GM19372 (cell line): ENCODE measurements around the gene SPATA46.
"Not testable (repeated sequence)": the region's sequence is repeated elsewhere in the genome, so short reads cannot be mapped to it uniquely, and the experiment has no call there.

Experiments used
- ATAC-seq: cut with Tn5 transposase; IDR thresholded peaks from one replicate; pipeline ENCODE4 v1.9.1; 2021; ENCODE audit warnings: mild to moderate bottlenecking, low read depth, moderate library complexity; ENCODE audit not compliant: unreplicated experiment

The SPATA46 gene

DNA sequence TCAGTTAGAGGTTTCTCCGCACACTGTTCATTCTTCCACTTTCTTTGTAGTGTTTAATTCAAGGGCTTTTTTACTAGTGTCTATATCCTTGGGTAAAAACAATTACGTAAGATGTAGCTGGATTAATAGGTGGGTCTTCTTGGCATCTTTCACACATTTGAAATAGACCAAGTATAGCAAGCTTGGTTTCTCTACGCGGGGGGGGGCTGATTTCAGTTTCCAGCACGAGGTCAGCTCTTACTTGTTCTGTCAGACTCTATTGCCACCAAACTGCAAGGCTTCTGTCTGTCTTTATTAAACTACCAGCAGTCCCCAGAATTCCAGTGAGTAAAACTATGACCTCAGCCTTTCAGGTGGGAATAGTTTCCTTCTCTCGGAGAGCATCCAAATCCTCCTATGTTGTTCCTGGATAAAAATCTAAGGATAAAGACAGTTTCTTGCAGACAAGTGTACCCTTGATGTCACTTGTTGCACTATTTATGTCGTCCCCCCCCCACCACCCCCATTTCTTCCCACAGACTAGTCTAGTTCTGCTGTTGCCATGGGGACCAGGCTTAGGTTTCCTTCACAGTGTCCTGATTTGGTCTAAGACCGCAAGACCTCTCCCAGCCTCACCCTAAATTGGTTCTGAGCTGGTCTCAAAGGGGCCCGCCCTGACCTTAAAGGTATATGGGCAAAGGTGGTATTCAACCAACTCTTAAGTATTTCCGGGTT, 17.0 kb downstream of the SPATA46 start:
- no peak for ATAC-seq

- no peak for ATAC-seq
Measured at GRCh38 chr1:162358928-162359327, 17.7 kb downstream of the SPATA46 start.

- no peak for ATAC-seq
Measured at GRCh38 chr1:162357681-162358266, 18.9 kb downstream of the SPATA46 start.

DNA sequence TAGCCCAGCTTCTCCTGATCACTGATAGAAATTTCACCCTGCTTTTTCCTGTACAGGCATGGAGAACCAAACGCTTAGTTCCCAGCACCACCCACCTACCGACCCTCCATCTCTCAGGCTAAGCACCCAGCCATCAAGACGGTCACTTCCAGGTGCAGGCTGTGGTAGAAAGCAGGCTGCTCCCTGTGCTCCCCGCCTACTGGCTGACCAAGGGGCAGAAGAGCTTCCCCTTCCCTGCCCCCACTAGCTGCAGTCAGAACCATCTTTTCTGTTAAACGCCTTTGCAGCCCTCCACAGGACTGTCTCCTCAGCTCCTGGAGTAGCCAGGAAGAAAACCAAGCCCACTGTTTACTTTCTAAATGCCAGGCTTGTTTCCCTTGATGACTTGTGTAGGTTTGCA, 23.0 kb downstream of the SPATA46 start:
- no peak for ATAC-seq

DNA sequence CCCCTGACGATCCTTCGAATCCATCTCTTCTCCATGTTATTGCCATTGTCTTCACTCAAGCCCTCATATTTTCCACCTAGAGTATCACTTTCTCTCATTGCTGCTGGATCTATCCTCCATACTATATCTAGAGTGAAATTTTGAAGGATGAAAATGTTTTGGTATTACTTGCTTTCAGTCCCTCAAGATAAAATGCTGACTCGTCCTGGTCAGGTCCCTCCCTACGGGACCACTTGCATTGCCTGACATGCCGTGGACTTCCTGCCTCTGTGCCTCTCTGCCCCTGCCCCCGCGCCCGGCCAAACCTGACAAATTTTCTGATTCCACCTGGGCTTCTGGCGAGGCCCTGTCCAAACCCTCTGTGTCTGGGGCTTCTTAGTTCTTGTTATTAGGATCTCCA, 23.6 kb downstream of the SPATA46 start:
- ATAC-seq: no peak

- ATAC-seq: not testable (repeated sequence)
Measured at GRCh38 chr1:162351874-162352273, 24.8 kb downstream of the SPATA46 start.

DNA sequence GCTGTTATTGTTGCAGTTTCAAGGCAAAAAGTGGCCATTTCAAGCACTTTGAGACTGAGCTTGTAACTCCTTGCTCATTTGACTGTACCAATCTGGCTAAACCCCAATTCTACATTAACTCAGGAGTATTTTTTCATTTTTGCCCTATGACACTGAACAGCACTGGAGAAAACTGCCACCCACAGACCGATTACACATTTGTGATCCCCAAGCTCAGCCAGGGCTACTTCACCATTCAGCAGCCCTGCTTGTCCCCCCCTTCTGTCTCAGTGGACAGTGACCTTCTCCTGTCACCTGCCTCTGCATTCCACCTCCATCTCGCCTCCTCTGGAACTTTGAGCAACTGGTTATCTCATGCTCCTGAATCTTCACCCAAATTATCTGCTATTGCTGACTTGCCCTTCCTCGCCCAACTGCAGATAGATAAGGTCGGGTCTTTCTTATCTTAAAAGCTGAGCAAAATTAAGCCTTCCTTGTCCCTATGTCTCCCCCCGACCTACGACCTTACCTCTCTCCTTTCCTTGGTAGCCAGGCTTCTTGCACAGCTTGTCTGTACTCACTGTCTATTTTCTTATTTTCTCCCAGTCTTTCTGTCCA, 25.3 kb downstream of the SPATA46 start:
- ATAC-seq: no peak

- ATAC-seq: no peak
Measured at GRCh38 chr1:162349635-162350330, 26.9 kb downstream of the SPATA46 start.

GRCh38 chr1:162347281-162347680, 29.4 kb downstream of the SPATA46 start:
- no peak for ATAC-seq

DNA sequence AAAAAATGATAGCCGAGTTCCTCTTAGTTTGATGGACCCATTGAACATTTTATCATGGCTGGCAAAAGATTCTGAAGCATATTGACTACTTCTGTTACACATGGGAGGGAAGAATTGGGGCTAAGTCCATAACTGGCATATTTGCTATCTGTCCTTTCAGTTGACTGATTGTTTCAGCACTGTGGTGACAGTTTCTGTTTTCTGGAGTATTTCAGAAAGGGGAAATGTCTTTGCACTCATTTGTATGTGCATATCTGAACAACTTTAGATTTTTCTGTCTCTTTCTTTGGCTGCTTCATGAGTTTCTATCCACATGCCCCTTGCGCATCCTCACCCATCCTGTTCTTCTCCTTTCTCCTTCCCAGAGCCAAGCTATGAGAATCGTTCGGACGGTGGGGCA, 33.2 kb downstream of the SPATA46 start:
- ATAC-seq: no peak

- ATAC-seq: no peak
Measured at GRCh38 chr1:162342452-162342983, 34.1 kb downstream of the SPATA46 start.

DNA sequence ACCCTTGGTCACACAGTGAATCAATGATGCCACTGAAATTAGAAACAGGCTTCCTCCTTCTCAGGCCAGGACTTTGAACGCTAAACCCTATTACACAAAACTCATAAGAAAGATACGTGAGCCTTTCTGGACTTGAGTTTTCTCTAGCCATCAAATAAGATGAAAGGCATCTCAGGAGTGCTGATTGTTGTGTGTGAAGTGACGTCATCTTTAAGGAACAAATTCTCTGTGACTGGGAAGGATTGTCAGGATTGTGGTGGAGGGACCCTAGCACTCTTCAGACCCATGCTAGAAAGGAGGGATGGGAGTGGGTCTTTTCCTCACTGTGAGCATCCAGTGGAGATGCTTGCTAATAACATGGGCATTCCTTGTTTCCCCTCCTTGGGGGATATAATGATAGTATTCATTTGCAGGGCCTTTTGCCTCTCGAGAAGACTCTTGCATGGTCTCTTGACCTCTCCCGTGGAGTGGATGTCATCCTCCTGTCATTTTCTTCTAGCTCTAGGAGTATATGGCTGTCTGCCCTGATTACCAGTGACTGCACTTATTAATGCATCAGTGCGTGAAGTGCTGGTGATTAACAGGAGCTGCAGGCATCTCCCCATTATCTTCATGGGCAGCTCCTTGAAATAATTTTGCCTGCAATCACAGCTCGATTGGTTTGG, 39.9 kb downstream of the SPATA46 start:
- no peak for ATAC-seq

DNA sequence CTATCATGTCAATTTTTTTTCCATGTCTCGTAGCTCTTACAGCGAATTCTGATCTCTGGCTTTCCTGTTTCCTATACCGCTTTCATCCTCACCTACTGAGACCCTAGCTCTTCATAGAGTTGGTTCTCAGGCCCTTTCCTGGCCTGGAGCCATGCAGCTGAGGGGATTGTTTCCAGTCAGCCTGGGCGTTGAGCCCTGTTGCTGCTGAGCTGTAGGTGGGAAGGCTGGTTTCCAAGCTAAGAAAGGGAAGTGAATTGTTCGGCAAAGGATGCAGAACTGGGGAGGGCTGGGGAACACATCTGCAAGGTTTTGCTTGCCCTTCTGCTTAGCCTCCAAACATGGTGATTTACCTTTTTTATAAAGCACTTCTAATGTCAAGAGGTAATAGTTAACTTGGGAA, 41.5 kb downstream of the SPATA46 start:
- ATAC-seq: no peak

DNA sequence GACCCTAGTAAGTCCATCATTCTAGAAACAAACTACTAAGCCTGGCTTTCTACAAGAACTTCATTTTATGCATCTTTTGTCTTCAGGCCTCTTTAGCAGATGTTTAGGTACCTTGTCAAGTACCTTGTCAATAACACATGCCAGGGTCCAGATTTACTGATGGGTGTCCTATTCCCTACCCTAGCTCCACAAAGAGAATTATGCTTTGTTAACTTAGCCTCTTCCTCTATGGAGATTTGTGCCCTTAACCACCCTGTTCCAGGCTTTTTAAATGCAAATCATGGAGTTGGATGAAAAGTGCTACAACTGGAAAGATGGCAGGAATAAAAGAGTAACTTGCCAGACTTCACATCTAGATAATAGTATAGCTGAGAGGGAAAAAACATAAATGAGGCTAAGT, 42.7 kb downstream of the SPATA46 start:
- ATAC-seq: no peak

- ATAC-seq: no peak
Measured at GRCh38 chr1:162329826-162330225, 46.8 kb downstream of the SPATA46 start.

DNA sequence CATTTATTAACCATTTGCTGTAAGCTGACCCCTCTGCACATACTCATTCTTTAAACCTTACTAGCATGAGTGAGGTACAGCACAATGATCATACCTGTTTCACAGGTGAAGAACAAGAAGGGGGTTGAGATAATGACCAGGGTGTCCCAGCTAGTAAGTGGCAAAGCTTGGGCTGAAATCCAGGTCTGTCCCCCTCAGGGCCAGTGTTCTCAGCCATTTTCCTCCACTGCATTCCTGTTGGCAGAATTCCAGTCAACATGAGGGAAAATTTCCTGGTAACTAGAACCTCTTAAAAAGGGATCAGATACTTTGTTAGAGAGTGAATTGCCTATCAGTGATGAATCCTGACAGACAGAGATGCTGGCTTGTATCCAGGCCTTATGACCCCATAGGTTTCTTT, 48.1 kb downstream of the SPATA46 start:
- no peak for ATAC-seq

DNA sequence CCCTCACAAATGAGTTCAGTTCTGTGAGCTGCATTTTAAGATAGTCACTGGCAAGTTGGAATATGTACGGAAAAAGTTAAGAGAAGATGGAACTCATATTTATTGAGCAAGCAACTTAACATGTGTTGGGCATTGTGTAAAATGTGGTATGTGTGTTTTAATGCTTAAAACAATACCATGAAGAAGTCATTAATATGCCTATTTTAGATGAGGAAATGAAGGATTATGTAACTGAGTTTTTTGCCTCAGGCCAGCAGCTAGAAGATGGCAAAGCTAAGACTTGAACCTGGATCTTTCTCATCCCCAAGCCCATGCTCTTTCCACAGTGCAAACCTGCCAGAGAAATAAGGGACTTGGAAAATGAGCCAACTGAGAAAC, 48.9 kb downstream of the SPATA46 start:
- ATAC-seq: no peak

DNA sequence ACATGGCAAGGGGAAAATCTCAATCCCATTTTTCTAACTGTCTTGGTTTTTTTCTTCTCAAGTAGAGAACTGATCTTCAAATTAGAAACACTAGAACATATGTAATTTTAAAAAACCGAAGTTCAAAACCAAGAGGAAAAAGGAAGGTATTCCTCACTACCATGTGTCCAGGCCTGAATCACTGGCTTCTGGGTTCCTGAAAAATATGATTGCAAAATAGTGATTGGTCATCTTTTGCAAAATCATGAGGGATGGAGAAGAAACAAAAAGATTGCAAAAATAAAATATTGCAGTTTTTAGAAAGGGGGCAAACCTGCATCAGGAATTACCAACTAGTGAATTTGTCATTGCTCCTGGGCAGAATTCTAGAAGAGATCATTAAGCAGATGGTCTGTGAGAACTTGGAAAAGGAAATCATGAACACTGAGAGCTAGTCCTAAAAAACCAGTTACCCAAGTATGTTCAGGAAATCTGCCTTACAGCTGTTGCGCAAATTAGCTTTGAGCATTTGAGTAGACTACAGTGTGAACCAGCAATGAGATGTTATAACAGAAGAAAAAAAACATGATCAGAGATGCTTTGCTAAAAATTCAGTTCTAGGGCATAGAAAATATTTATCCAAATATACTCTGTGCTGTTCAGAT, 49.4 kb downstream of the SPATA46 start:
- ATAC-seq: no peak

DNA sequence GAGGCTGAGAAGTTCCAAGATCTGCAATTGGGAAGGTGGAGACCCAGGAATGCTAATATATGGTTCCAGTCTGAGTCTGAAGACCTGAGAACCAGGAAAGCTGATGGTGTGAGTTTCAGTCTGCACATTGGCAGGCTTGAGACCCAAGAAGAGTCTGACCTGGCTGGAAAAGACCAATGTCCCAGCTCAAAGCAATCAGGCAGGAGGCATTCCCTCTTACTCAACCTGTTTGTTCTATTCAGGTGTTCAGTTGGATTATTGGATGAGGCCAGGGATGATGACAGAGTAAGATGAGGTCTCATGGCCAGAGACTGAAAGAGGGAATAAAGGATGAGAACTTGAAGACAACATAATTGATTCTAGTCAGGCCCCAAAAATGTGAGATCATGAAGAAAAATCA, 50.1 kb downstream of the SPATA46 start:
- no peak for ATAC-seq

DNA sequence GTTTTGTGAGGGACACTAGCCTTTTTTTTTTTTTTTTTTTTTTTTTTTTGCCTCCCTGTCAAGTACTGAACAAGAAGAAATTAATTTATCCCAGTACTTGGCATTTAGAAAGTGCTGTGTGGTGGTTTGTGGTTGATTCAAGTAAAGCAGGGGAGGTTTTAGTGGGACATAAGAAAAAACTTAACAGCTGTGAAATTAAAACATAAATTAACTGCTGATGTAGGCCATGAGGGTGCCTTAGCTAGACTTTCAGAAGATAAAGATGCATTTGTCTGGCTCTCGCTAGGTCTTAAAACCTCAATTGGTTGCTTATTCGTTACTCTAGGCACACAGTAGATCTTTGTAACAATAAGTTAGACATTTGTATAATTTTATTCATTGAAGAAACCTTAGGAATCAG, 52.3 kb downstream of the SPATA46 start:
- ATAC-seq: no peak
